Measurements from ENCODE around the gene INTS4. TPM values are rescaled to one million over a fixed set of nuclear protein-coding genes. Genes with fewer than 3 reads are reported as not detected.
"Not testable (repeated sequence)": the region's sequence is repeated elsewhere in the genome, so short reads cannot be mapped to it uniquely, and the experiment has no call there.

Gene INTS4
- total RNA-seq, 1 donor from 2014 or later = 26.4 TPM

DNA sequence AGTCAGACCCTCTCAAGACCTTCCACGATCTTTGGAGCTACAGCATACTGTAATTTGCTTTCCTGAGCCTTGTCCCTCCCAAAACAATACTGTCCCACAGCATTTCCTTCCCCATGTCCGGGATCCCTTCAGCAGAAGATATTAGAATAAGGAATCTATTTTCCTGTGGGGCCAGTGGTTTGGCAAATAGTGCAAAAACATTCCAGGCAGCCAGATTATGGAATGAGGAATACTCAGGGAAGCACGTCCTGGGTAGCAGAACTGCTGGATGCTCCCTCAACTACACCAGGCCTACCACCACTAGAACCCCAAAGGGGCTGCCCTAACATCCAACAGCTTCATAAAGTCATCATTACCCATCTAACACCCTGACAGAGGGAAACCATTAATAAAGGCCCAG is 112.1 kb downstream of the INTS4 start:
- DNase-seq (ENCODE audit: low read depth in 2 of 2) = no peak

DNA sequence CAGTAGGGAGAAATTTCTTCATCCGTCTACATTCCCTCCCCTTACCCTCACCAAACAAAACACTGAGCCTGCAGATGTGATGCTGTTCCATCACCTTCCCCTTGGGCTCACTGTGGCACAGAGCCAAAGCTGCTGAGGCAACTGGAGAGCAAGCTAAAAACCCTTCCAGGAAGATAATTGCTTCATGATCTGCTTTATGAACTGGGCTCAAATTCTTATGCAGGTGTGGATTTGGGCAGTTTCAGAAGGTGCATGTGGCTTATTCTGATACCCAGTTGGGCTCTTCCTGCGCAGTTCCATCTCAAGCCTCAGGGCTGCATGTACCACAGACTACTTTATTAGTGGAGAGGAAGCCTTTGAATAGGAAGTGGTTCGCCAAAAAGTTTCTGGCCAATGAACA is 115.2 kb downstream of the INTS4 start:
- peak in 1 of 2 donors; percentile 6 for DNase-seq (ENCODE audit: low read depth in 2 of 2)

DNA sequence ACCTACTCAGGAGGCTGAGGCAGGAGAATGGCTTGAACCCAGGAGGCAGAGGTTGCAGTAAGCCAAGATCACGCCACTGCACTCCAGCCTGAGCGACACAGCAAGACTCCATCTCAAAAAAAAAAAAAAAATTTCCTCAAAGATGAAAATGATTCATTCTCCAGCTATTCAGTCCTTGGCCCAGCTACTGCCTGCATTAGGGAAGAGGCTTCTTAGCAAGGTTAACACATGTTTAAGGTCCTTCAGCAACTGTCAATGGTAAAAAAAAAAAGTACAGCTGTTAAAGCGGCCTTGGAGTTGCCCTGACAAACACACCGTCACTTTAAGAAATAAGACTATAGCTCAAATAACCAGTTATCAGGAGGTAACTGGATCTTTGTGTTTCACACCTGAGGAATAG is 116.2 kb downstream of the INTS4 start:
- DNase-seq (ENCODE audit: low read depth in 2 of 2) = peak in 1 of 2 donors; percentile 70

DNA sequence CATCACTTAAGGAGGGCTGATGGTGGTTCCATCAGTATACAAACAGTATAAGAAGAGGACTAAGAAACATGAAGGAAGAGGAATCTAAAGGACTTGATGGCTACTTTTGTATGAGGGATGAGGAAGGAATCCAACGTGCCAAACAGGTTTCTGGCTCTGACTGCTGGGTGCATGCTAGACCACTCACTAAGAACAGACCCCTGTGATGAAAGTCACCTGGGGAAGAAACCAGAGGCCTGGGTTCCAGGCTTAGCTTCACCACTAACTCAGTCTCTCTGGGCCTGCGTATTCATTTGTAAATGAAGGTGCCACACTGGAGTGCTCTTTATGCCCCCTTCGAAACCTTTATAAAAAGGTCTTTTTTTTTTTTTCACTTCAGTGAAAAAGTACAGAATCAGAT is 118.4 kb downstream of the INTS4 start:
- DNase-seq (ENCODE audit: low read depth in 2 of 2) = no peak

DNA sequence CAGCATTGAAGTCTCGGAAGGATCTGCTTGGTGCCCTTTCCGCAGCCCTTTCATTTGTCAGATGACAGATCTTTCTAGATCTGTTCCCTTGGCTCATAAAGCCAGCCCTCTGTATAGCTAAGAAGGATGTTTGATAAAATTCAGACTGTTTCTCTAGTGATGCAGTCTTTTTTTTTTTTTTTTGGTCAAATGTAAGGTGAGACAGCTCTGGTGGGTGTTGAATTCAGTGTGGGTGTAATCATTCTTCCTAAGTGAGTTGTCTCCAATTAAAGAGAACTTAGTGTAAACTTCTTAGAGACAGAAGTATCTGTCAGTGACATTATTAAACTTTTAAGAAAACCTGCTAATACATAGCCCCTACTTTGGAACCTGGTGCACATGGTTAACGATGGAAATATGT is 120.3 kb downstream of the INTS4 start:
- DNase-seq (ENCODE audit: low read depth in 2 of 2) = no peak

DNA sequence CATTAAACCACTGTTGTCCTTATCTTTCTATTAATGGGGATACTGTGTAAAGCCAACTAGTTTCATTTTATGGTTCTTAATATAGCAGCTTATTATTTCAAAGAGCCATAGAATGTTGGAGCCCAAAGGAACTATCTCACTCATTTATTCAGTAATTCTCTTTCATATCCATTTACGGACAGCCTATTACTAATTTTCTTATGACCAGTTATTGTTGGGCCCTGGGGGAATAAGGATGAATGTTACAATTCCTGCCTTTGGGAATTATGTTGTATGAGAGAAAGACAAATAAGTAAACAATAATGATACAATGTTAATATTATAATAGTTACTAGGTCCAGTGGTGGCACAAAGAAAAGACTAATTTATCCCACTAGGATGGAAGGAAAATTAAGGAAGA is 121.1 kb downstream of the INTS4 start:
- DNase-seq (ENCODE audit: low read depth in 2 of 2) = no peak

DNA sequence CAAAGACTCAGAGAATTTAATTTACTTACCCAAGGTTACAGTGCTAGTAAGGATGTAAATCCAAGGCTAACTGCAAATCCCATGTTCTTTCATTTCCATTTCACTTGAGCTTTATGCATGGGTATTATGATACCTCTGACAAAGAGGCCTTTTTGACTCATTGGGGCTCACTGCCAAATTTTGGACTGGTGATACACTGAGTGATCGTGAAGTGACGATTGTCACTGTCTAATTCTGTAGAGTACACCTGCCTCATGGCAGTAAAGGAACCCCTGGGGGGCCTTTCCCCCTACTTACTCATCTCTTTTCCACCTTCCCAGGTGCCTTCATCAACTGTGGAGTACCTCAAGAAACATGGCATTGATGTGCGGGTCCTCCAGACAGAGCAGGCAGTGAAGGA is 122.6 kb downstream of the INTS4 start:
- no peak for DNase-seq (ENCODE audit: low read depth in 2 of 2)

DNA sequence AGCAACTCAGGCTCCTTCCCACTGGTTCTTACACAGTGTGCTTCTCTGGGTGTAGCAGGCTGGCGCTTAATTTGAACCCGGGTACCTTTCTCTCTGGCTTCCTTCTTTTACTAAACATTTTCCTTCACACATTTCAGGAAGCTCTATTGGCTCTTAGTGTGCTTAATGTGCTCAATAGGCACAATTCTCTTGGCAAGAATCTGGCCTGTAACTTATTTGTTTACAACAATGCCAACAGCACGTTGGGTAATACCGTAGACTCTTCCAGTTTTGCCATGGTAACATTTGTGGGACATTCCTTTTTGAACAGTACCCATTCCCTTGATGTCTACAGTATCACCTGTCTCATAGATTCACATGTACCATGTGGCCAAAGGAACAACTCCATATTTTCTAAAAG is 125.7 kb downstream of the INTS4 start:
- no peak for DNase-seq (ENCODE audit: low read depth in 2 of 2)

DNA sequence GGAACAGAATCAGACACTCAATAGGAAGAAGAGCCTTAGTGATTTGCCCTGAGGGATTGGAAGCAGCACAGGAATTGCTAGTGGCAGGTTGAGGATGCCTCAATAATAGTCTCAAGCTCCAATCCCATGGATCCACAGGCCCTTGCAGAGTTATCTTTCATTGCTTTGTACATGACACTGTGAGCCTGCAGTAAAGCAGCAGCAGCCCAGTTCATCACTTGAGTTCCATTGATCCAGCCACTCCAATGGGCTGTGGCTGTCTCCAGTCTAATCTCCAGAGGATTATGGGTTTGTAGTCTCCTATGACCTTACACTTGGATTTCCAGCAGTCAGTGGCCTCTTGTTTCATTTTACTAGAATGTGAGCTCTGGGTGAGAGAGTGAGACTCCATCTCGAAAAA is 128.1 kb downstream of the INTS4 start:
- no peak for DNase-seq (ENCODE audit: low read depth in 2 of 2)

DNA sequence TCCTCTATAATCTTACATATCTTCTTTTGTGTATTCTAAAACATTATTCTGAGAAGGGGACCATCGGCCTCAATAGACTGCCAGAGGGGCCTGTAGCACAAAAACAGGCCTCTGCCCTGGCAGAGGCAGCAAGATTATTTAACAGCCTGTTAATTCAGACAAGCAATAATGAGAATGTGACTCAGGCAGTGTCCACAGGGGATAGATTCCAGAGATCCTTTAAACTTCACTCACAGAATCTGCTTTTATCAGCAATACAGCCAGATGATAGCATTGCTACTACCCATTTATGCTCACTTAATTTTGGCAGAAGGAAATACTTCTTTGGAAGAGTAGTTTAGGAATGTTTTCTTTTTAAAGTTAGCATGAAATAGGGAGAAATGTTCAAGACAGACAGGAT is 128.7 kb downstream of the INTS4 start:
- DNase-seq (ENCODE audit: low read depth in 2 of 2) = no peak

DNA sequence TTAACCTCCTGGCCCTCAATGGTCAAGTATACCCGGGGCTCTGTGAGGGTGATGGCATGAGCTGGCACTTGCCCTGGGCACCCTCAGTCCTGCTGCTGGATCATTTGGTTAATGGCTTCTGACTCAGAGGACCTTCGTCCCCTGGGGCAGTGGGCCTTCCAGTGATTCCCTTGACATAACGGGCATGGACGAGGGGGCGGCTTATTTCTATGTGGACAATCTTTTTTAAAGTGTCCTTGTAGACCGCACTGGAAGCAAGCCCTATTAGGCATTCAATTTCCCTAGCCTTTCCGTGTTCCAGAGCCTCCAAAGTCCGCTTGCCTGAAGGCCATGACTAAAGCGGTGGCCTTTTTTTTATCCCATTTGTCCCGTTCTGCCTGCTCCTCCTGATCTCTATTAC is 133.0 kb downstream of the INTS4 start:
- not testable (repeated sequence) for DNase-seq (ENCODE audit: low read depth in 2 of 2)

DNA sequence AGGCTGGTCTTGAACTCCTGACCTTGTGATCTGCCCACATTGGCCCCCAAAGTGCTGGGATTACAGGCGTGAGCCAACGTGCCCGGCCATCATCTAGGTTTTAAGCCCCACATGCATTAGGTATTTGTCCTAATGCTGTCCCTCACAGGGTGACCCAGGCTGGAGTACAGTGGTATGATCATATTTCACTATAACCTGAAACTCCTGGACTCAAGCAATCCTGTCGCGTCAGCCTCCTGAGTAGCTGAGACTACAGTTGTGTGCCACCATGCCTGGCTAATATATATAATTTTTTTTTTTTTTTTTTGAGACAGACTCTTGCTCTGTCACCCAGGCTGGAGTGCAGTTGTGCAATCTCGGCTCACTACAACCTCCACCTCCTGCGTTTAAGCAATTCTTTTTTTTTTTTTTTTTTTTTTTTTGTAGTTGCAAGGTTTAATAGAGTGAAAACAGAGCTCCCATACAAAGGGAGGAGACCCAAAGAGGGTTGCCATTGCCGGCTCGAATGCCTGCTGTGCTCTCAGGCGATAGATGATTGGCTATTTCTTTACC is 136.5 kb downstream of the INTS4 start:
- DNase-seq (ENCODE audit: low read depth in 2 of 2) = not testable (repeated sequence)

DNA sequence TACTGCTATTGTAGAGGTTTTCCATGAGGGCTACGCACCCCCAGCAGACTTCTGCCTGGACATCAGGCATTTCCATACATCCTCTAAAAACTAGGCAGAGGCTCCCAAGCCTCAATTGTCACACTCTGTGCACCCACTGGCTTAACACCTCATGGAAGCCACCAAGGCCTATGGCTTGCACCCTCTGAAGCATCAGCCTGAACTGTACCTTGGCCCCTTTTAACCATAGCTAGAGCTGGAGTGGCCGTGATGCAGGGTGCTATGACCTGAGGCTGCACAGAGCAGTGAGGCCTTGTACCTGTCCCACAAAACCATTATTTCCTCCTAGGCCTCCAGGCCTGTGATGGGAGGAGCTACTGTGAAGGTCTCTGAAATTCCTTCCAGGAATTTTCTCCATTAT is 139.6 kb downstream of the INTS4 start:
- DNase-seq (ENCODE audit: low read depth in 2 of 2) = no peak

DNA sequence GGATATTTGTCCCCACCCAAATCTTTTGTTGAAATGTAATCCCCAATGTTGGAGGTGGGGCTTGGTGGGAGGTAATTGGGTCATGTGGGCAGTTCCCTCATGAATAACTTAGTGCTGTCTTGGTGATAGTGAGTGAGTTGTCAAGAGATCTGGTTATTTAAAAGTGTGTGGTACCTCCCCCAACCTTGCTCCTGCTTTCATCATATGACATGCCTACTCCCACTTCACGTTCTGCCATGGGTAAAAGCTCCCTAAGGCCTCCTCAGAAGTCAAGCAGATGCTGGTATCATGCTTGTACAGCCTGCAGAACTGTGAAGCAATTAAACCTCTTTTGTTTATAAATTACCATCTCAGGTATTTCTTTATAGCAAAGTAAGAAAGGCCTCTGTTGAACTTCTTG is 143.0 kb downstream of the INTS4 start:
- DNase-seq (ENCODE audit: low read depth in 2 of 2) = no peak

DNA sequence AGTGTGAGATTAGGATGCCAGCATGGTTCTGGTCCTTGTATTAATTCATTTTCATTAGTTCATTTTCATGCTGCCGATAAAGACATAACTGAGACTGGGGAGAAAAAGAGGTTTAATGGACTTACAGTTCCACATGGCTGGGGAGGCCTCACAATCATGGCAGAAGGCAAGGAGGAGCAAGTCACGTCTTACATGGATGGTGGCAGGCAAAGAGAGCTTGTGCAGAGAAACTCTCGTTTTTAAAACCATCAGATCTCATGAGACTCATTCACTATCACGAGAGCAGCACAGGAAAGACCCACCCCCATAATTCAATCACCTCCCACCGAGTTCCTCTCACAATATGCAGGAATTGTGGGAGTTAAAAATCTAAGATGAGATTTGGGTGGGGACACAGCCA is 150.8 kb downstream of the INTS4 start:
- DNase-seq (ENCODE audit: low read depth in 2 of 2) = not testable (repeated sequence)

DNA sequence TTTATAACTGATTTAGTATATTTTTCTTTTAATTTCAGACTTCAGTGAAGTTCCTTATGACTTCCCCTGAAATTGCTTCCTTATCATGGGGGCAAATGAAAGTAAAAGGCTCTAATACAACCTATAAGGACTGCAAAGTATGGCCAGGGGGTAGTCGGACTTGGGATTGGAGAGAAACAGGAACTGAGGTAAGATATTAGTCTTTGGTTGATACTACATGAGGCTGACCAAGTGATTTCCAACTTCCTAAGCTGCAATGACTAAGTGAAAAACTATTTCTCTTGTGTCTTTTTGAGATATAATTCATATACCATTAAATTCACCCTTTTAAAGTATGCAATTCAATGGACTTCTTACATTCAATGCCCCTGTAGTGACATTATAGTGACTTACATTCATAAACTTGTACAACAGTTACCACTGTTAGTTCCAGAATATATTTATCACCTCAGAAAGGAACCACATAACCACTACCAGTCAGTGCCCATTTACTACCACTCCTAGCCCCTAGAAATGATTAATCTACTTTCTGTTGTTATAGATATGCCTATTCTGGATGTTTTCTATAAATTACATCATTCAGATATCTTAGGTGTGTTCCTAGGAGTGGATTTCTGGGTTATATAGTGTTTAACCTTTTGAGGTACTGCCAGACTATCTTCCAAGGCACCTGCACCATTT is 151.9 kb downstream of the INTS4 start:
- DNase-seq (ENCODE audit: low read depth in 2 of 2) = peak; percentile 2 to 81

DNA sequence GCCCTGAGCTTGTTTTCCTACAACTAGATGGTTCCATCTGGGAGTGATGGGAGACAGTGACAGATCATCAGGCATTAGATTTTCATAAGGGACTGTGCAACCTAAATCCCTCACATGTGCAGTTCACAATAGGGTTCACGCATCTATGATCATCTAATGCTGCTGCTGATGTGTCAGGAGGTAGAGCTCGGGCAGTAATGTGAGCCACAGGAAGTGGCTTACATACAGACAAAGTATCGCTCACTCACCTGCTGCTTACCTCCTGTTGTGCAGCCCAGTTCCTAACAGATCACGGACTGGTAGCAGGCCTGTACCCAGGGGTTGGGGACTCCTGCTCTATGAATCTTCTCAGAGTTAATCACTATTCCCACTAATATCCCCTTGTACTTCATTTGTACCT is 161.2 kb downstream of the INTS4 start:
- no peak for DNase-seq (ENCODE audit: low read depth in 2 of 2)

DNA sequence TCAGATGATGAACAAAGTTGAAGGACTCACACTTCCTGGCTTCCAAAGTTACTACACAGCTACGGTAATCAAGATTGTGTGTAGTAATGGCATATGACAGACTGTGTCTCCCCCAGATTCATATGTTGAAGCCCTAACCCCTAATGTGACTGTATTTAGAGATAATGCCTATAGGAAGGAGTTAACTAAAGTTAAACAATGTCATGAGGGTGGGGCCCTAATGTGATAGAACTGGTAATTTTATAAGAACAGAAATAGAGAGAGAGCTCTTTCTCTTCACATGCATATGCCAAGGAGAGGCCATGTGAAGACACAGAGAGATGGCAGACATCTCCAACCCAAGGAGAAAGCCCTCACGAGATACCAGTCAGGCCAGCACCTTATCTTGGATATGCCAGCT is 165.5 kb downstream of the INTS4 start:
- DNase-seq (ENCODE audit: low read depth in 2 of 2) = no peak

Other genes with a start within 250 kb of the INTS4 start
- gene RSF1, start 173.9 kb downstream of the INTS4 start, total RNA-seq = 16.6 and 20.4 TPM in 2 replicates
- 48.4 and 49.8 TPM in 2 replicates for gene AAMDC, start 173.5 kb downstream of the INTS4 start, total RNA-seq
- gene KCTD14, start 28.6 kb upstream of the INTS4 start, total RNA-seq = 0.22 TPM in 1 of 2 replicates, not detected in the other
- gene THRSP, start 69.2 kb upstream of the INTS4 start, total RNA-seq = not detected in 2 replicates
- 54.9 and 71.4 TPM in 2 replicates for gene NDUFC2, start 85.2 kb upstream of the INTS4 start, total RNA-seq
- 23.5 and 30.6 TPM in 2 replicates for gene ALG8, start 145.0 kb upstream of the INTS4 start, total RNA-seq
- 4.1 and 5.2 TPM in 2 replicates for gene KCTD21, start 194.0 kb upstream of the INTS4 start, total RNA-seq
- 3.9 and 5.2 TPM in 2 replicates for gene USP35, start 194.3 kb upstream of the INTS4 start, total RNA-seq